B cell (primary cell): ENCODE data around the gene IPO8. TPM values are rescaled to one million over a fixed set of nuclear protein-coding genes. Genes with fewer than 3 reads are reported as not detected.

Experiments
- ATAC-seq: fragments of 200-7000 bp; cut with Tn5 transposase; one replicate; pipeline ENCODE4 v1.10.0; 2021; ENCODE audit warnings: low read depth, mild to moderate bottlenecking, moderate number of reproducible peaks, moderate library complexity
- CTCF ChIA-PET: fragments of 350-600 bp; sonication (Branson Sonifier 250); formaldehyde crosslinking; loops from one replicate; lab custom pipeline; 2021; ENCODE audit warnings: antibody characterized with exemption, inconsistent platforms; lab: Charles Lee
- POLR2A ChIA-PET: fragments of 350-600 bp; sonication (Branson Sonifier 250); formaldehyde crosslinking; loops from one replicate; lab custom pipeline; 2021; ENCODE audit warnings: antibody characterized with exemption; lab: Charles Lee
- DNase-seq: peaks from one replicate; pipeline ENCODE4 v3.0.0; 2013
- H2AFZ ChIP-seq: 2 replicates; pipeline ENCODE4 v1.6.1; 2012; ENCODE audit warnings: mild to moderate bottlenecking, low read depth, low read length; ENCODE audit not compliant: insufficient read depth, poor library complexity, severe bottlenecking
- H3K27ac ChIP-seq, 2 donors: 1 replicate in 1 of 2; 2 replicates in 1 of 2; pipeline ENCODE4 v1.5.1; 2012 to 2013; ENCODE audit warnings: low read length in 2 of 2, mild to moderate bottlenecking in 2 of 2, moderate library complexity in 1 of 2
- H3K27me3 ChIP-seq, 4 experiments: fragments of 200-600 bp in 1 of 4; sonication (generic) in 1 of 4; replicated peaks in 1 of 4; 1 replicate in 2 of 4; 2 replicates in 2 of 4; pipeline versions ENCODE4 v1.6.1 to v1.7.0; 2013 to 2016; ENCODE audit warnings: low read length in 3 of 4, mild to moderate bottlenecking in 2 of 4, mixed read lengths in 1 of 4, moderate library complexity in 1 of 4; ENCODE audit not compliant: insufficient read depth in 4 of 4, control insufficient read depth in 3 of 4; ENCODE audit errors: control extremely low read depth in 1 of 4
- H3K36me3 ChIP-seq, 2 experiments: replicated peaks in 1 of 2; 1 replicate in 1 of 2; 2 replicates in 1 of 2; pipeline versions ENCODE4 v1.6.1 to v1.7.1; 2013; ENCODE audit warnings: low read length in 1 of 2; ENCODE audit not compliant: insufficient read depth in 2 of 2, control insufficient read depth in 1 of 2; ENCODE audit errors: control extremely low read depth in 1 of 2, extremely low read depth in 1 of 2
- H3K4me1 ChIP-seq, 2 donors: fragments of 200-600 bp in 1 of 2; sonication (generic) in 1 of 2; 1 replicate in 1 of 2; 2 replicates in 1 of 2; pipeline versions ENCODE4 v1.5.1 to v1.6.1; 2013 to 2017; ENCODE audit warnings: low read length in 2 of 2; ENCODE audit not compliant: control insufficient read depth in 2 of 2, insufficient read depth in 2 of 2
- H3K4me2 ChIP-seq: replicated peaks from 2 replicates; pipeline ENCODE3; 2012; ENCODE audit warnings: mild to moderate bottlenecking, low read depth, low read length; ENCODE audit not compliant: poor library complexity, severe bottlenecking
- H3K4me3 ChIP-seq, 5 experiments: fragments of 200-600 bp in 1 of 5; sonication (generic) in 1 of 5; 1 replicate in 3 of 5; 2 replicates in 2 of 5; pipeline versions ENCODE4 v1.5.1 to v1.7.0; 2011 to 2016; ENCODE audit warnings: low read length in 4 of 5, mild to moderate bottlenecking in 4 of 5, low read depth in 2 of 5, control low read depth in 1 of 5, moderate library complexity in 1 of 5; ENCODE audit not compliant: insufficient read depth in 1 of 5; ENCODE audit errors: control extremely low read depth in 1 of 5, extremely low read depth in 1 of 5
- H3K79me2 ChIP-seq: fragments of 200-600 bp; sonication (generic); one replicate; pipeline ENCODE4 v1.6.0; 2016; ENCODE audit warnings: low read length; ENCODE audit not compliant: control insufficient read depth, insufficient read depth
- H3K9ac ChIP-seq: fragments of 200-600 bp; sonication (generic); 2 replicates; pipeline ENCODE4 v1.6.1; 2017; ENCODE audit warnings: mild to moderate bottlenecking, low read length, moderate library complexity
- H3K9me3 ChIP-seq, 3 donors: one replicate each; pipeline versions ENCODE4 v1.6.1 to v1.7.1; 2013; ENCODE audit warnings: low read length in 2 of 3; ENCODE audit not compliant: control insufficient read depth in 2 of 3, insufficient read depth in 1 of 3; ENCODE audit errors: control extremely low read depth in 1 of 3
- H4K20me1 ChIP-seq: 2 replicates; pipeline ENCODE4 v1.6.0; 2012; ENCODE audit warnings: mild to moderate bottlenecking, low read length; ENCODE audit not compliant: insufficient read depth, control insufficient read depth, poor library complexity, severe bottlenecking
- H3K27ac Mint-ChIP-seq: one replicate; pipeline ENCODE4 v1.8.0; 2021; ENCODE audit warnings: mixed read lengths
- H3K27me3 Mint-ChIP-seq: one replicate; pipeline ENCODE4 v1.8.0; 2021; ENCODE audit warnings: mixed read lengths
- H3K4me1 Mint-ChIP-seq: one replicate; pipeline ENCODE4 v1.8.0; 2021; ENCODE audit warnings: mixed read lengths
- H3K4me3 Mint-ChIP-seq: one replicate; pipeline ENCODE4 v1.8.0; 2021; ENCODE audit warnings: mixed read lengths
- H3K9me3 Mint-ChIP-seq: one replicate; pipeline ENCODE4 v1.8.0; 2022; ENCODE audit warnings: mixed read lengths; ENCODE audit not compliant: insufficient read depth
- EZH2 ChIP-seq: IDR thresholded peaks from 2 replicates; pipeline ENCODE4 v1.6.1; 2012; ENCODE audit warnings: borderline replicate concordance, low read depth, mild to moderate bottlenecking, moderate library complexity, low read length; ENCODE audit not compliant: insufficient read depth, poor library complexity, severe bottlenecking
- WGBS: methylation state at CpG from one replicate; pipeline ENCODE4 v1.1.5; 2013; ENCODE audit warnings: missing lambda C conversion rate; ENCODE audit not compliant: insufficient coverage; 5-methylcytosine and 5-hydroxymethylcytosine counted together
- intact Hi-C: fragments of 100-400 bp; cut with micrococcal nuclease; formaldehyde crosslinking; loops from one replicate; pipeline ENCODE4 v1.10.0; 2022
- polyA plus RNA-seq: library from polyadenylated mRNA; depleted of rRNA; stranded (reverse); fragments of >200 nt; gene quantifications from 2 replicates; pipeline ENCODE4 v1.2.3, GENCODE V29; 2012
- total RNA-seq, 2 donors: library from RNA; stranded (reverse); fragments of 120-200 nt in 1 of 2; gene quantifications; 1 replicate in 1 of 2; 2 replicates in 1 of 2; pipeline versions ENCODE4 v1.2.3 to v1.2.4, GENCODE V29; 2013 to 2022
- TF ChIP-seq, protein P1 (sequence below): fragments of 200-600 bp; IDR thresholded peaks from one replicate; pipeline ENCODE4 v1.8.0; 2022; ENCODE audit warnings: antibody characterized with exemption, mild to moderate bottlenecking

The IPO8 gene
- total and polyA plus RNA-seq, 2 donors (not counting 1 experiment from before 2014, with no cell fraction given), result 7.5 to 58.1 TPM

DNA sequence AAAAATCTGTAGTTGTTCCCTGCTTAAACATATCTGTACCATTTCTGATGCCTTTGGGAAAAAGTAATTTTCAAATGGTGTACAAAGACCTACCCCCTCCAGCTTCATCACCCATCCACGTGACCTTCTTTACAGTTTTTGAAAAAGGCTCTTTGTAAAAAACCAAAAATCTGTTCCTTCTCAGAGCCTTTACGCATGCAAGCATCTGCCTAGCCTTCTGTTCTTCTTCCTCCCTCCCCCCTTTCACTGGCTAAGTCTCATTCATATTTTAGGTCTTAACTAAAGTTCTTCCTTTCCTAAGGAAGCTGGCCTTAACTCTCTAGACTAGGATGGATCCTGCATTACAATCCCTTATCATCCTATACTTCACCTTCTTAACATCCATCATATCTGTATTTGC is 48.7 kb upstream of the IPO8 start:
- Histone ChIP-seq H3K27me3 (no peaks in the 10 kb centered on the region), H3K9ac (no peak overlapping the region), H3K4me2 (no peak overlapping the region), H3K4me3 (no peak overlapping the region), H3K27ac (no peak overlapping the region), H3K9me3 (no peaks in the 10 kb centered on the region), H4K20me1 (peaks cover 11% of the 10 kb centered on the region), H2AFZ (no peak overlapping the region), H3K79me2 (peaks cover 22% of the 10 kb centered on the region), H3K4me1 (no peaks in the 10 kb centered on the region), H3K36me3 (peaks cover 1 to 6% of the 10 kb centered on the region in 2 experiments)
- WGBS, result 94% methylated on average over 2 of the region's 2 CpGs
- no peak for ATAC-seq
- Mint-ChIP-seq H3K27me3 (no peaks in the 10 kb centered on the region), H3K4me3 (no peak overlapping the region), H3K9me3 (no peaks in the 10 kb centered on the region), H3K27ac (no peak overlapping the region), H3K4me1 (peaks cover 9% of the 10 kb centered on the region)
- TF ChIP-seq, protein P1, sequence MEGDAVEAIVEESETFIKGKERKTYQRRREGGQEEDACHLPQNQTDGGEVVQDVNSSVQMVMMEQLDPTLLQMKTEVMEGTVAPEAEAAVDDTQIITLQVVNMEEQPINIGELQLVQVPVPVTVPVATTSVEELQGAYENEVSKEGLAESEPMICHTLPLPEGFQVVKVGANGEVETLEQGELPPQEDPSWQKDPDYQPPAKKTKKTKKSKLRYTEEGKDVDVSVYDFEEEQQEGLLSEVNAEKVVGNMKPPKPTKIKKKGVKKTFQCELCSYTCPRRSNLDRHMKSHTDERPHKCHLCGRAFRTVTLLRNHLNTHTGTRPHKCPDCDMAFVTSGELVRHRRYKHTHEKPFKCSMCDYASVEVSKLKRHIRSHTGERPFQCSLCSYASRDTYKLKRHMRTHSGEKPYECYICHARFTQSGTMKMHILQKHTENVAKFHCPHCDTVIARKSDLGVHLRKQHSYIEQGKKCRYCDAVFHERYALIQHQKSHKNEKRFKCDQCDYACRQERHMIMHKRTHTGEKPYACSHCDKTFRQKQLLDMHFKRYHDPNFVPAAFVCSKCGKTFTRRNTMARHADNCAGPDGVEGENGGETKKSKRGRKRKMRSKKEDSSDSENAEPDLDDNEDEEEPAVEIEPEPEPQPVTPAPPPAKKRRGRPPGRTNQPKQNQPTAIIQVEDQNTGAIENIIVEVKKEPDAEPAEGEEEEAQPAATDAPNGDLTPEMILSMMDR, result no peak
- no peak for TF ChIP-seq EZH2
- POLR2A ChIA-PET, result no interaction called here
- intact Hi-C loops, result no loop called here
- DNase-seq, result no peak
- CTCF ChIA-PET, result interaction anchor here (1.9 kb wide), 1 partner anchor 8 kb away, joined by 5 read pairs; no protein-coding TSS in a partner anchor

DNA sequence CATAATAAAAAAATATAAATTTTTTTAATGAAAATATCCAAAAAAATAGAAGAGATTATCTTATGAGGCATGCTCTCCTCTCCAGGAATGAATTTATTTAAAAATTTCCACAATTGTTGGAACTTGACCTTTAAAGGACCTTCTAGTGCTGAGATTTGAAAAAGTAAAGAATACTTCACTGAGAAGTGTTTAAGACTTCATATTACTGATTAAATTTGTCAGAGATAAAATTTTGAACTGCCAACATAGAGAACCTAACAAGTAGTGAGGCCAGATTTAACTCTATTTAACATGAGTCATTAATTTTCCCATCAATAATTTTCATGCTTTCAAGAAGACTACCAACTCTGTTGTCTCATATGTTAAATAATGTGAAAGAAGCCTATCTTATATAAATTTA is 44.6 kb upstream of the IPO8 start:
- POLR2A ChIA-PET, result no interaction called here

More for the DNA sequence above, 44.6 kb upstream of the IPO8 start:
- no peak overlapping the region for H3K27ac ChIP-seq
- H3K27ac Mint-ChIP-seq, result no peak overlapping the region
- no peak for DNase-seq
- H3K27me3 Mint-ChIP-seq, result no peaks in the 10 kb centered on the region
- H2AFZ ChIP-seq, result no peak overlapping the region
- no peaks in the 10 kb centered on the region for H4K20me1 ChIP-seq
- no peak overlapping the region for H3K9ac ChIP-seq
- peaks cover 11% of the 10 kb centered on the region for H3K79me2 ChIP-seq
- peaks cover 0 to 7% of the 10 kb centered on the region in 2 experiments for H3K36me3 ChIP-seq
- ATAC-seq, result no peak
- H3K9me3 ChIP-seq, result no peaks in the 10 kb centered on the region
- H3K4me2 ChIP-seq, result no peak overlapping the region
- no peak overlapping the region for H3K4me3 ChIP-seq
- CTCF ChIA-PET, result no interaction called here
- H3K4me1 Mint-ChIP-seq, result no peaks in the 10 kb centered on the region
- TF ChIP-seq, protein P1, result no peak
- no peak for TF ChIP-seq EZH2
- no peaks in the 10 kb centered on the region for H3K27me3 ChIP-seq
- no peaks in the 10 kb centered on the region for H3K4me1 ChIP-seq
- intact Hi-C loops, result no loop called here
- H3K4me3 Mint-ChIP-seq, result no peak overlapping the region
- H3K9me3 Mint-ChIP-seq, result no peaks in the 10 kb centered on the region
